GM19468 (cell line): ENCODE results near the gene MEFV.
"Not testable (repeated sequence)": the region's sequence is repeated elsewhere in the genome, so short reads cannot be mapped to it uniquely, and the experiment has no call there.

Experiments
- ATAC-seq: cut with Tn5 transposase; IDR thresholded peaks from one replicate; pipeline ENCODE4 v1.9.1; 2021; ENCODE audit warnings: mild to moderate bottlenecking, moderate library complexity, moderate number of reproducible peaks; ENCODE audit not compliant: unreplicated experiment; ENCODE audit errors: extremely low read depth

MEFV gene

GRCh38 chr16:3271281-3271680 is 14.8 kb upstream of the MEFV start:
- not testable (repeated sequence) for ATAC-seq

- ATAC-seq: not testable (repeated sequence)
These were observed 14.3 kb upstream of the MEFV start for GRCh38 chr16:3270718-3271117.

- no peak for ATAC-seq
These were observed 11.9 kb upstream of the MEFV start for GRCh38 chr16:3268294-3268693.

- ATAC-seq: no peak
These were observed 10.6 kb upstream of the MEFV start for GRCh38 chr16:3266873-3267537.

- ATAC-seq: peak; percentile 73
These were observed 8.0 kb upstream of the MEFV start for GRCh38 chr16:3264137-3265036.

GRCh38 chr16:3262517-3262916 is 6.1 kb upstream of the MEFV start:
- no peak for ATAC-seq

GRCh38 chr16:3259836-3260235 is 3.4 kb upstream of the MEFV start:
- ATAC-seq: no peak

- no peak for ATAC-seq
These were observed 533 bp upstream of the MEFV start for GRCh38 chr16:3256866-3257465.

- no peak for ATAC-seq
These were observed 2.1 kb downstream of the MEFV start for GRCh38 chr16:3254309-3254708.

GRCh38 chr16:3252967-3253366 is 3.5 kb downstream of the MEFV start:
- no peak for ATAC-seq

- no peak for ATAC-seq
These were observed 7.0 kb downstream of the MEFV start for GRCh38 chr16:3249451-3249850.

- no peak for ATAC-seq
These were observed 7.4 kb downstream of the MEFV start for GRCh38 chr16:3249020-3249419.

GRCh38 chr16:3248596-3248995 is 7.8 kb downstream of the MEFV start:
- no peak for ATAC-seq

GRCh38 chr16:3246876-3247275 is 9.6 kb downstream of the MEFV start:
- ATAC-seq: no peak

- ATAC-seq: no peak
These were observed 10.4 kb downstream of the MEFV start for GRCh38 chr16:3246002-3246401.

GRCh38 chr16:3243882-3244281 is 12.6 kb downstream of the MEFV start:
- no peak for ATAC-seq

- ATAC-seq: no peak
These were observed 13.7 kb downstream of the MEFV start for GRCh38 chr16:3242709-3243108.

- ATAC-seq: no peak
These were observed 14.7 kb downstream of the MEFV start for GRCh38 chr16:3241761-3242160.

GRCh38 chr16:3235856-3236669 is 20.4 kb downstream of the MEFV start:
- ATAC-seq: no peak

GRCh38 chr16:3234857-3235561 is 21.4 kb downstream of the MEFV start, which contains the start of gene ZNF200:
TSS of gene ZNF200 (minus strand) at chr16:3235158. CDS start at chr16:3233755, 1,403 bp downstream.
- peak; percentile 40 for ATAC-seq
